HL-60/S4 treated with retinoic acid at 250 ng/mL for 4 days and 3 days (cell line): ENCODE results near the gene C1QTNF3.
"Not testable (repeated sequence)": the region's sequence is repeated elsewhere in the genome, so short reads cannot be mapped to it uniquely, and the experiment has no call there.

Source experiments
- in situ Hi-C: fragments of 300-500 bp; cut with MboI; formaldehyde crosslinking; loops from 2 replicates; pipeline ENCODE4 v1.7.0; 2022; ENCODE audit warnings: low sequenced_read_pairs

C1QTNF3 gene

GRCh38 chr5:34043099-34043876 lies at the start of gene C1QTNF3:
Gene C1QTNF3 (minus strand): TSS chr5:34043213. CDS start chr5:34043125, 88 bp downstream.
- in situ Hi-C loops: no loop called here

GRCh38 chr5:34091039-34091438 lies 48.0 kb upstream of the C1QTNF3 start:
- in situ Hi-C loops: not testable (repeated sequence)

GRCh38 chr5:34089802-34090201 lies 46.8 kb upstream of the C1QTNF3 start:
- in situ Hi-C loops: not testable (repeated sequence)

GRCh38 chr5:34087728-34088127 lies 44.7 kb upstream of the C1QTNF3 start:
- in situ Hi-C loops: not testable (repeated sequence)

GRCh38 chr5:34083898-34084297 lies 40.9 kb upstream of the C1QTNF3 start:
- in situ Hi-C loops: not testable (repeated sequence)

GRCh38 chr5:34079505-34079904 lies 36.5 kb upstream of the C1QTNF3 start:
- in situ Hi-C loops: not testable (repeated sequence)

- in situ Hi-C loops: not testable (repeated sequence)
These were observed 34.6 kb upstream of the C1QTNF3 start for GRCh38 chr5:34077636-34078035.

GRCh38 chr5:34076719-34077364 lies 33.8 kb upstream of the C1QTNF3 start:
- in situ Hi-C loops: not testable (repeated sequence)

- in situ Hi-C loops: not testable (repeated sequence)
These were observed 31.5 kb upstream of the C1QTNF3 start for GRCh38 chr5:34074472-34074871.

- in situ Hi-C loops: not testable (repeated sequence)
These were observed 31.1 kb upstream of the C1QTNF3 start for GRCh38 chr5:34074071-34074470.

- in situ Hi-C loops: not testable (repeated sequence)
These were observed 27.6 kb upstream of the C1QTNF3 start for GRCh38 chr5:34070626-34071025.

GRCh38 chr5:34064656-34065055 lies 21.6 kb upstream of the C1QTNF3 start:
- in situ Hi-C loops: no loop called here

GRCh38 chr5:34062419-34062818 lies 19.4 kb upstream of the C1QTNF3 start:
- in situ Hi-C loops: no loop called here

- in situ Hi-C loops: no loop called here
These were observed 19.0 kb upstream of the C1QTNF3 start for GRCh38 chr5:34061993-34062392.

GRCh38 chr5:34059977-34060376 lies 17.0 kb upstream of the C1QTNF3 start:
- in situ Hi-C loops: no loop called here

- in situ Hi-C loops: no loop called here
These were observed 15.5 kb upstream of the C1QTNF3 start for GRCh38 chr5:34058532-34058931.

- in situ Hi-C loops: no loop called here
These were observed 14.6 kb upstream of the C1QTNF3 start for GRCh38 chr5:34057569-34057968.

- in situ Hi-C loops: no loop called here
These were observed 14.1 kb upstream of the C1QTNF3 start for GRCh38 chr5:34057118-34057517.

- in situ Hi-C loops: no loop called here
These were observed 12.7 kb upstream of the C1QTNF3 start for GRCh38 chr5:34055667-34056066.

GRCh38 chr5:34054400-34054729 lies 11.4 kb upstream of the C1QTNF3 start:
- in situ Hi-C loops: no loop called here

GRCh38 chr5:34053571-34054399 lies 10.8 kb upstream of the C1QTNF3 start:
- in situ Hi-C loops: no loop called here

- in situ Hi-C loops: no loop called here
These were observed 10.1 kb upstream of the C1QTNF3 start for GRCh38 chr5:34053133-34053532.
